AG04449 (cell line): ENCODE data around the gene TOX2.

Experiments
- CTCF ChIA-PET: fragments of 350-600 bp; formaldehyde crosslinking; extraction: SDS; loops from one replicate; lab custom pipeline; 2021; ENCODE audit warnings: antibody characterized with exemption; lab: Yijun Ruan, JAX
- POLR2A ChIA-PET: fragments of 400-600, 350-600 bp; formaldehyde crosslinking; extraction: SDS; loops from one replicate; lab custom pipeline; 2020; ENCODE audit warnings: antibody characterized with exemption, inconsistent platforms; lab: Yijun Ruan, JAX
- DNase-seq: peaks from one replicate; pipeline ENCODE4 v3.0.0-alpha.2; 2010; ENCODE audit warnings: low read depth, low spot score
- H3K4me3 ChIP-seq: 2 replicates; pipeline ENCODE4 v1.5.1; 2011; ENCODE audit warnings: low read depth, mild to moderate bottlenecking, control low read depth, low read length
- TF ChIP-seq, protein P1 (sequence below): IDR thresholded peaks from one replicate; pipeline ENCODE4 v1.5.1; 2011; ENCODE audit warnings: mild to moderate bottlenecking, moderate library complexity, low read length, control low read depth, inconsistent platforms; ENCODE audit not compliant: insufficient read depth; ENCODE audit errors: missing control alignments

TOX2 gene

GRCh38 chr20:44118185-44119033, 203.8 kb downstream of the TOX2 start:
- DNase-seq = no peak
- ChIA-PET CTCF (interaction anchor here (0.7 to 18.1 kb wide), 19 partner anchors 8 to 669 kb away, joined by 3 to 820 read pairs (median 8); partner anchors contain the start of genes FITM2, JPH2 and OSER1), POLR2A (no interaction called here)
- TF ChIP-seq, protein P1, sequence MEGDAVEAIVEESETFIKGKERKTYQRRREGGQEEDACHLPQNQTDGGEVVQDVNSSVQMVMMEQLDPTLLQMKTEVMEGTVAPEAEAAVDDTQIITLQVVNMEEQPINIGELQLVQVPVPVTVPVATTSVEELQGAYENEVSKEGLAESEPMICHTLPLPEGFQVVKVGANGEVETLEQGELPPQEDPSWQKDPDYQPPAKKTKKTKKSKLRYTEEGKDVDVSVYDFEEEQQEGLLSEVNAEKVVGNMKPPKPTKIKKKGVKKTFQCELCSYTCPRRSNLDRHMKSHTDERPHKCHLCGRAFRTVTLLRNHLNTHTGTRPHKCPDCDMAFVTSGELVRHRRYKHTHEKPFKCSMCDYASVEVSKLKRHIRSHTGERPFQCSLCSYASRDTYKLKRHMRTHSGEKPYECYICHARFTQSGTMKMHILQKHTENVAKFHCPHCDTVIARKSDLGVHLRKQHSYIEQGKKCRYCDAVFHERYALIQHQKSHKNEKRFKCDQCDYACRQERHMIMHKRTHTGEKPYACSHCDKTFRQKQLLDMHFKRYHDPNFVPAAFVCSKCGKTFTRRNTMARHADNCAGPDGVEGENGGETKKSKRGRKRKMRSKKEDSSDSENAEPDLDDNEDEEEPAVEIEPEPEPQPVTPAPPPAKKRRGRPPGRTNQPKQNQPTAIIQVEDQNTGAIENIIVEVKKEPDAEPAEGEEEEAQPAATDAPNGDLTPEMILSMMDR = no peak
- no peak overlapping the region for H3K4me3 ChIP-seq
